ENCODE measurements around the gene RTP2.
"Not testable (repeated sequence)": the region's sequence is repeated elsewhere in the genome, so short reads cannot be mapped to it uniquely, and the experiment has no call there.

Gene RTP2

DNA sequence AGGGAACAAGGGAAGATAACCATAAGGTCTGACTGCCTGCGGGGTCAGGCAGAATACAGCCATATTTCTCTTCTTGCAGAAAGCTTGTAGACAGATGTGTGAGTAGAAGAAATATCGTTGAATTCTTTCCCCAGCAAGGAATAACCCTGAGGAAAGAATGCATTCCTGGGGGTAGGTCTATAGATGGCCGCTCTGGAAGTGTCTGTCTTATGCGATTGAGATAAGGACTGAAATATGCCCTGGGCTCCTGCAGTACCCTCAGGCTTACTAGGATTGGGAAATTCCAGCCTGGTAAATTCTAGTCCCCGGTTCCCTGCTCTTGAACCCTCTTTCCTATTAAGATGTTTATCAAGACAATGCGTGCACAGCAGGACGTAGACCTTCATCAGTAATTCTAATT, 16.4 kb downstream of the RTP2 start:
- Histone ChIP-seq H3K4me3 (ENCODE audit: low read depth in 1 of 2, low read length in 2 of 2) (no peak overlapping the region), H3K27ac (ENCODE audit: low read length) (no peak overlapping the region), H3K36me3 (ENCODE audit: control insufficient read depth in 1 of 2, insufficient read depth in 2 of 2, low read length in 2 of 2) (no peaks in the 10 kb centered on the region), H3K9me3 (ENCODE audit: control insufficient read depth in 1 of 2, low read length in 2 of 2) (peaks cover 4 to 13% of the 10 kb centered on the region in 2 donors), H3K27me3 (ENCODE audit: low read depth, low read length) (no peaks in the 10 kb centered on the region), H3K4me1 (ENCODE audit: control insufficient read depth in 1 of 2, insufficient read depth in 2 of 2, low read length in 2 of 2) (no peaks in the 10 kb centered on the region)

- H3K36me3 ChIP-seq (ENCODE audit: control insufficient read depth in 1 of 2, insufficient read depth in 2 of 2, low read length in 2 of 2) = no peaks in the 10 kb centered on the region
- no peak overlapping the region for H3K4me3 ChIP-seq (ENCODE audit: low read depth in 1 of 2, low read length in 2 of 2)
- H3K9me3 ChIP-seq (ENCODE audit: control insufficient read depth in 1 of 2, low read length in 2 of 2) = peaks cover 4 to 13% of the 10 kb centered on the region in 2 donors
Measured at GRCh38 chr3:187684880-187685279, 17.5 kb downstream of the RTP2 start.

GRCh38 chr3:187684444-187684843, 17.9 kb downstream of the RTP2 start:
- H3K27ac ChIP-seq (ENCODE audit: low read length) = no peak overlapping the region
- no peaks in the 10 kb centered on the region for H3K36me3 ChIP-seq (ENCODE audit: control insufficient read depth in 1 of 2, insufficient read depth in 2 of 2, low read length in 2 of 2)
- H3K27me3 ChIP-seq (ENCODE audit: low read depth, low read length) = no peaks in the 10 kb centered on the region
- H3K9me3 ChIP-seq (ENCODE audit: control insufficient read depth in 1 of 2, low read length in 2 of 2) = peaks cover 4 to 13% of the 10 kb centered on the region in 2 donors
- H3K4me1 ChIP-seq (ENCODE audit: control insufficient read depth in 1 of 2, insufficient read depth in 2 of 2, low read length in 2 of 2) = peaks cover 0 to 1% of the 10 kb centered on the region in 2 donors
- no peak overlapping the region for H3K4me3 ChIP-seq (ENCODE audit: low read depth in 1 of 2, low read length in 2 of 2)

More at GRCh38 chr3:187684880-187685279, 17.5 kb downstream of the RTP2 start:
- Histone ChIP-seq H3K27ac (ENCODE audit: low read length) (no peak overlapping the region), H3K4me1 (ENCODE audit: control insufficient read depth in 1 of 2, insufficient read depth in 2 of 2, low read length in 2 of 2) (no peaks in the 10 kb centered on the region), H3K27me3 (ENCODE audit: low read depth, low read length) (no peaks in the 10 kb centered on the region)

GRCh38 chr3:187681756-187682155, 20.6 kb downstream of the RTP2 start:
- peaks cover 4 to 12% of the 10 kb centered on the region in 2 donors for H3K9me3 ChIP-seq (ENCODE audit: control insufficient read depth in 1 of 2, low read length in 2 of 2)
- not testable (repeated sequence) for H3K36me3 ChIP-seq (ENCODE audit: control insufficient read depth in 1 of 2, insufficient read depth in 2 of 2, low read length in 2 of 2); H3K27ac ChIP-seq (ENCODE audit: low read length); H3K27me3 ChIP-seq (ENCODE audit: low read depth, low read length); H3K4me3 ChIP-seq (ENCODE audit: low read depth in 1 of 2, low read length in 2 of 2); H3K4me1 ChIP-seq (ENCODE audit: control insufficient read depth in 1 of 2, insufficient read depth in 2 of 2, low read length in 2 of 2)

GRCh38 chr3:187679638-187680396, 22.5 kb downstream of the RTP2 start:
- no peaks in the 10 kb centered on the region for H3K27me3 ChIP-seq (ENCODE audit: low read depth, low read length)

DNA sequence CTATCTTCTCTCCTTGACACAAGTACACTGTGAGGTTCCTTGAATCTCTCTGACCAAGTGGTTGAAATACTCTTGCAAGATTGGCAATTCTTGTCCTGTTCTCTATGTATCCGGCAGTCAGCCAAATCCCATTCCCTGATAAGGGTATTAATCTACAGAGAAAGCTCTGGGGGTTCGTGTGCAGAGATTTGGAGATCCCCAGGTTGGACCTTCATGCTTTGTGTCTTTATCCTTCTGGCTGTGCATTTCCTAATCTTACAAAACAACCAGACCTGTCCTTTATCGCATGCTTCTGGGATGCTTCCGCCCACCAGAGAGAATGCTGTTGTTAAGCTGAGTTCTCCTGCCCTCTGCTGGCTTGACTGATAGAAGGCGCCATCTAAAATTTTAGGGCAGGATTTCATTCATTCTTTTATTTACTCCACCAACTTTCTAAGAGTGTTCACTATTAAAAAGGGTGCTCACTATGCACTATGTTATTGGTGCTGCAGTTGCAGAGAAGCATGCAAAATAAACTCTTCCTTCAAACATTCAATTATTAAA, 23.6 kb downstream of the RTP2 start:
- Histone ChIP-seq H3K4me1 (ENCODE audit: control insufficient read depth in 1 of 2, insufficient read depth in 2 of 2, low read length in 2 of 2) (peaks cover 0 to 6% of the 10 kb centered on the region in 2 donors), H3K27ac (ENCODE audit: low read length) (no peak overlapping the region), H3K4me3 (ENCODE audit: low read depth in 1 of 2, low read length in 2 of 2) (no peak overlapping the region), H3K9me3 (ENCODE audit: control insufficient read depth in 1 of 2, low read length in 2 of 2) (no peaks in the 10 kb centered on the region), H3K36me3 (ENCODE audit: control insufficient read depth in 1 of 2, insufficient read depth in 2 of 2, low read length in 2 of 2) (no peaks in the 10 kb centered on the region), H3K27me3 (ENCODE audit: low read depth, low read length) (no peaks in the 10 kb centered on the region)

More at GRCh38 chr3:187679638-187680396, 22.5 kb downstream of the RTP2 start:
- H3K36me3 ChIP-seq (ENCODE audit: control insufficient read depth in 1 of 2, insufficient read depth in 2 of 2, low read length in 2 of 2) = no peaks in the 10 kb centered on the region
- H3K4me3 ChIP-seq (ENCODE audit: low read depth in 1 of 2, low read length in 2 of 2) = no peak overlapping the region
- peaks cover 2 to 3% of the 10 kb centered on the region in 2 donors for H3K9me3 ChIP-seq (ENCODE audit: control insufficient read depth in 1 of 2, low read length in 2 of 2)
- peaks cover 0 to 6% of the 10 kb centered on the region in 2 donors for H3K4me1 ChIP-seq (ENCODE audit: control insufficient read depth in 1 of 2, insufficient read depth in 2 of 2, low read length in 2 of 2)
- no peak overlapping the region for H3K27ac ChIP-seq (ENCODE audit: low read length)

DNA sequence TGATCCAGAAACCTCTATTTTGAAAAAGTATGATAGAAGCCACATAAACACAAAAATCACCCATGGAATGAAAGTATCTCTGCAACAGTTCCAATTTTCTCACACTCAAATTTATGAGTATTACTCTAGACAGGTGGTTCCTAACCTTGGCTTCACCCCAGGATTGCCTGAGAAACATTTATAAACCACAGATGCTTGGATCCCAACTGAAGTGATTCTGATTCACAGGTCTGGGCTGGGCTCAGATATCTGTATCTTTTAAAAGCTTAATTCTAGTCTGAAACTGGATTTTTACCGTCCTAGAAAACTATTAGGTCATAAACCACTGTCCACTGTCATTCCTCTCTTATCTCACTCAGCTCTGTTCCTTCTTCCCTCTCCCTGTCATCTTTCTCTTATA, 24.8 kb downstream of the RTP2 start:
- Histone ChIP-seq H3K27me3 (ENCODE audit: low read depth, low read length) (no peaks in the 10 kb centered on the region), H3K9me3 (ENCODE audit: control insufficient read depth in 1 of 2, low read length in 2 of 2) (no peaks in the 10 kb centered on the region), H3K36me3 (ENCODE audit: control insufficient read depth in 1 of 2, insufficient read depth in 2 of 2, low read length in 2 of 2) (no peaks in the 10 kb centered on the region), H3K4me1 (ENCODE audit: control insufficient read depth in 1 of 2, insufficient read depth in 2 of 2, low read length in 2 of 2) (peaks cover 0 to 6% of the 10 kb centered on the region in 2 donors), H3K4me3 (ENCODE audit: low read depth in 1 of 2, low read length in 2 of 2) (no peak overlapping the region), H3K27ac (ENCODE audit: low read length) (no peak overlapping the region)

DNA sequence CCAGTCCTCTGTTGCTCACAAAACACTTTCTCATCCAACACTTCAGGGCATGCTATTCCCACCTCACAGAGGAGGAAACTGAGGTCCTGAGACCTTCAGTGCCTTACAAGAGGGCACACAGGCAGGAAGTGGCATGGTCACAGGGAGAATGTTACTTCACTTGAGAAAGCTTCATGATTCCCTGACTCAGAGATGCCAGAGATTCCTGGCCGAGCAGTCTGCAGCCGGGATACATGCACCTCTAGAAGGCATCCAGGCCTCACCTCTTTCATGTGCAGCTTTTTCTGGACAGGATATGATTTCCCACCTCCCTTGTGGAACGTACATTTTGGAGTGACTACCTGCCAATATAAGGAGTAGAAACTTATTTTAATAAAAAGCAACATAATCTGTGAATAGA, 29.3 kb downstream of the RTP2 start:
- H3K27me3 ChIP-seq (ENCODE audit: low read depth, low read length) = peaks cover 7% of the 10 kb centered on the region
- H3K9me3 ChIP-seq (ENCODE audit: control insufficient read depth in 1 of 2, low read length in 2 of 2) = no peaks in the 10 kb centered on the region
- H3K4me3 ChIP-seq (ENCODE audit: low read depth in 1 of 2, low read length in 2 of 2) = no peak overlapping the region
- no peak overlapping the region for H3K27ac ChIP-seq (ENCODE audit: low read length)
- H3K4me1 ChIP-seq (ENCODE audit: control insufficient read depth in 1 of 2, insufficient read depth in 2 of 2, low read length in 2 of 2) = peaks cover 0 to 7% of the 10 kb centered on the region in 2 donors
- no peaks in the 10 kb centered on the region for H3K36me3 ChIP-seq (ENCODE audit: control insufficient read depth in 1 of 2, insufficient read depth in 2 of 2, low read length in 2 of 2)

GRCh38 chr3:187669675-187670504, 32.5 kb downstream of the RTP2 start, which contains the start of gene SST:
Gene SST (minus strand): TSS chr3:187670394. CDS start chr3:187670291, 103 bp downstream.
- peaks cover 0 to 7% of the 10 kb centered on the region in 2 donors for H3K4me1 ChIP-seq (ENCODE audit: control insufficient read depth in 1 of 2, insufficient read depth in 2 of 2, low read length in 2 of 2)
- no peaks in the 10 kb centered on the region for H3K9me3 ChIP-seq (ENCODE audit: control insufficient read depth in 1 of 2, low read length in 2 of 2)
- no peak within 1 kb of the TSS for H3K27ac ChIP-seq (ENCODE audit: low read length)
- H3K36me3 ChIP-seq (ENCODE audit: control insufficient read depth in 1 of 2, insufficient read depth in 2 of 2, low read length in 2 of 2) = no peaks in the 10 kb centered on the region
- H3K27me3 ChIP-seq (ENCODE audit: low read depth, low read length) = peaks cover 7% of the 10 kb centered on the region
- H3K4me3 ChIP-seq (ENCODE audit: low read depth in 1 of 2, low read length in 2 of 2) = no peak within 1 kb of the TSS

GRCh38 chr3:187667526-187667925, 34.8 kb downstream of the RTP2 start:
- Histone ChIP-seq H3K27ac (ENCODE audit: low read length) (no peak overlapping the region), H3K4me3 (ENCODE audit: low read depth in 1 of 2, low read length in 2 of 2) (no peak overlapping the region), H3K27me3 (ENCODE audit: low read depth, low read length) (peaks cover 7% of the 10 kb centered on the region), H3K4me1 (ENCODE audit: control insufficient read depth in 1 of 2, insufficient read depth in 2 of 2, low read length in 2 of 2) (peaks cover 0 to 7% of the 10 kb centered on the region in 2 donors), H3K36me3 (ENCODE audit: control insufficient read depth in 1 of 2, insufficient read depth in 2 of 2, low read length in 2 of 2) (no peaks in the 10 kb centered on the region), H3K9me3 (ENCODE audit: control insufficient read depth in 1 of 2, low read length in 2 of 2) (no peaks in the 10 kb centered on the region)

DNA sequence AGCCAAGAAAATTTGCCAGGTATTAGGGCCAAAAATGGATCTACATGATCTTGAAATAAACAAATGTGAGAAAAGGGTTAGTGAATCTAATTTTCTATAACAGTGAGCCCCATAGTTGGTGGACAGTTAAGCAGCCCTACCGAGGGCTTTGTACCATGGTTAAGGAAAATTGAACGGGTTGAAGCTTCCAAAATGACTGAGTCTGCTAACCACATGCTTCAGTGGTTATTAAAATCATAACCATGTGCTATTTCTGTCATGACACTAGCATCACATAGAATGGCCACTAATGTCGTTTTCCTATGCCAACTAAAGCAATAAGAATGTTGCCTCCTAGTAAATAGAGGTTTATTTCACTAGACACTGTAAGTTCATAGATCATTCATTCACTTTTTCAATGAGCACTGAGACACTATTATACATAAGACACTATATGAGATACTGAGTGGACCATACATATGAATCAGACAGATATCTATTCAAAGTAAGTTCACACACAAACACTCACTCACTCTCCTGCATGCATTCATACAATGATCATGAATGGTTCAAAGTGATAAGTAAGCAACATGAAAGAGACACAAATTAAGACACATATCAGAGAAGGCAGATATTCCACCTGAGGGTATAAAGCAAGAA, 36.5 kb downstream of the RTP2 start:
- peaks cover 0 to 7% of the 10 kb centered on the region in 2 donors for H3K4me1 ChIP-seq (ENCODE audit: control insufficient read depth in 1 of 2, insufficient read depth in 2 of 2, low read length in 2 of 2)
- H3K4me3 ChIP-seq (ENCODE audit: low read depth in 1 of 2, low read length in 2 of 2) = no peak overlapping the region
- H3K27me3 ChIP-seq (ENCODE audit: low read depth, low read length) = peaks cover under 1% of the 10 kb centered on the region
- no peak overlapping the region for H3K27ac ChIP-seq (ENCODE audit: low read length)
- no peaks in the 10 kb centered on the region for H3K36me3 ChIP-seq (ENCODE audit: control insufficient read depth in 1 of 2, insufficient read depth in 2 of 2, low read length in 2 of 2)
- H3K9me3 ChIP-seq (ENCODE audit: control insufficient read depth in 1 of 2, low read length in 2 of 2) = no peaks in the 10 kb centered on the region

All from muscle layer of duodenum (tissue), 2 donors.